ENCODE data around the gene PALLD. TPM values are rescaled to one million over a fixed set of nuclear protein-coding genes. Genes with fewer than 3 reads are reported as not detected.
"Not testable (repeated sequence)": the region's sequence is repeated elsewhere in the genome, so short reads cannot be mapped to it uniquely, and the experiment has no call there.

Gene PALLD
- 100 to 1,000 TPM in 1 of 3 donors, 10 to 100 TPM in 1, 1 to 10 TPM in 1; 7.0 to 145 (median 22.7) TPM for polyA plus RNA-seq

GRCh38 chr4:168496834-168497233 lies at the start of gene PALLD:
TSS of gene PALLD (plus strand) at chr4:168497052.
- H3K27ac ChIP-seq (ENCODE audit: low read depth, low read length) = no peak within 1 kb of the TSS
- 45 to 59% (median 54%) methylated on average over 5 of the region's 5 CpGs for WGBS, 3 donors

- 98 to 99% (median 99%) methylated on average over 3 of the region's 3 CpGs for WGBS, 3 donors
Observed at GRCh38 chr4:168449063-168449462, 47.8 kb upstream of the PALLD start.

GRCh38 chr4:168449719-168450452 lies 47.0 kb upstream of the PALLD start:
- H3K27ac ChIP-seq (ENCODE audit: low read depth, low read length) = no peak overlapping the region
- WGBS, 3 donors = 62 to 79% (median 66%) methylated on average over 5 of the region's 5 CpGs

More at GRCh38 chr4:168449063-168449462, 47.8 kb upstream of the PALLD start:
- not testable (repeated sequence) for H3K27ac ChIP-seq (ENCODE audit: low read depth, low read length)

GRCh38 chr4:168451331-168451730 lies 45.5 kb upstream of the PALLD start:
- WGBS, 3 donors = 73 to 91% (median 74%) methylated on average over 2 of the region's 2 CpGs
- no peak overlapping the region for H3K27ac ChIP-seq (ENCODE audit: low read depth, low read length)

GRCh38 chr4:168451744-168452390 lies 45.0 kb upstream of the PALLD start:
- WGBS, 3 donors = 82 to 87% (median 85%) methylated on average over 1 of the region's 1 CpG

GRCh38 chr4:168453146-168453545 lies 43.7 kb upstream of the PALLD start:
- WGBS, 3 donors = 82 to 94% (median 88%) methylated on average over 5 of the region's 5 CpGs
- H3K27ac ChIP-seq (ENCODE audit: low read depth, low read length) = no peak overlapping the region

More at GRCh38 chr4:168451744-168452390, 45.0 kb upstream of the PALLD start:
- H3K27ac ChIP-seq (ENCODE audit: low read depth, low read length) = no peak overlapping the region

- H3K27ac ChIP-seq (ENCODE audit: low read depth, low read length) = not testable (repeated sequence)
- 96 to 100% (median 100%) methylated on average over 2 of the region's 2 CpGs for WGBS, 3 donors
Observed at GRCh38 chr4:168458256-168458655, 38.6 kb upstream of the PALLD start.

- no peak overlapping the region for H3K27ac ChIP-seq (ENCODE audit: low read depth, low read length)
- 58 to 85% (median 84%) methylated on average over 4 of the region's 4 CpGs for WGBS, 3 donors
Observed at GRCh38 chr4:168461821-168462220, 35.0 kb upstream of the PALLD start.

- no peak overlapping the region for H3K27ac ChIP-seq (ENCODE audit: low read depth, low read length)
- 98 to 100% (median 100%) methylated on average over 2 of the region's 2 CpGs for WGBS, 3 donors
Observed at GRCh38 chr4:168472920-168473319, 23.9 kb upstream of the PALLD start.

GRCh38 chr4:168474660-168475320 lies 22.1 kb upstream of the PALLD start:
- no peak overlapping the region for H3K27ac ChIP-seq (ENCODE audit: low read depth, low read length)
- 54 to 72% (median 67%) methylated on average over 5 of the region's 5 CpGs for WGBS, 3 donors

GRCh38 chr4:168475745-168476144 lies 21.1 kb upstream of the PALLD start:
- H3K27ac ChIP-seq (ENCODE audit: low read depth, low read length) = no peak overlapping the region
- 91 to 92% (median 92%) methylated on average over 2 of the region's 2 CpGs for WGBS, 3 donors

GRCh38 chr4:168478868-168479267 lies 18.0 kb upstream of the PALLD start:
- WGBS, 3 donors = 96 to 99% (median 96%) methylated on average over 3 of the region's 3 CpGs
- no peak overlapping the region for H3K27ac ChIP-seq (ENCODE audit: low read depth, low read length)

GRCh38 chr4:168480931-168481611 lies 15.8 kb upstream of the PALLD start:
- WGBS, 3 donors = 5 to 21% (median 6%) methylated on average over 7 of the region's 7 CpGs
- no peak overlapping the region for H3K27ac ChIP-seq (ENCODE audit: low read depth, low read length)

- WGBS, 3 donors = 93 to 98% (median 96%) methylated on average over 7 of the region's 7 CpGs
- H3K27ac ChIP-seq (ENCODE audit: low read depth, low read length) = no peak overlapping the region
Observed at GRCh38 chr4:168483811-168484210, 13.0 kb upstream of the PALLD start.

- H3K27ac ChIP-seq (ENCODE audit: low read depth, low read length) = no peak overlapping the region
Observed at GRCh38 chr4:168484626-168485025, 12.2 kb upstream of the PALLD start.

GRCh38 chr4:168485156-168485910 lies 11.5 kb upstream of the PALLD start:
- 97 to 99% (median 97%) methylated on average over 2 of the region's 2 CpGs for WGBS, 3 donors
- H3K27ac ChIP-seq (ENCODE audit: low read depth, low read length) = no peak overlapping the region

- no peak overlapping the region for H3K27ac ChIP-seq (ENCODE audit: low read depth, low read length)
- WGBS, 3 donors = 97 to 100% (median 100%) methylated on average over 1 of the region's 1 CpG
Observed at GRCh38 chr4:168486912-168487281, 10.0 kb upstream of the PALLD start.

All from adipose tissue (tissue), 3 donors.